Activated T-cell treated with anti-CD3 and anti-CD28 coated beads for 48 hours (primary cell): ENCODE data around the gene HDAC9.

Source experiments
- DNase-seq: peaks from one replicate; pipeline ENCODE4 v3.0.0-alpha.2; 2020; ENCODE audit warnings: low read depth

Gene HDAC9

DNA sequence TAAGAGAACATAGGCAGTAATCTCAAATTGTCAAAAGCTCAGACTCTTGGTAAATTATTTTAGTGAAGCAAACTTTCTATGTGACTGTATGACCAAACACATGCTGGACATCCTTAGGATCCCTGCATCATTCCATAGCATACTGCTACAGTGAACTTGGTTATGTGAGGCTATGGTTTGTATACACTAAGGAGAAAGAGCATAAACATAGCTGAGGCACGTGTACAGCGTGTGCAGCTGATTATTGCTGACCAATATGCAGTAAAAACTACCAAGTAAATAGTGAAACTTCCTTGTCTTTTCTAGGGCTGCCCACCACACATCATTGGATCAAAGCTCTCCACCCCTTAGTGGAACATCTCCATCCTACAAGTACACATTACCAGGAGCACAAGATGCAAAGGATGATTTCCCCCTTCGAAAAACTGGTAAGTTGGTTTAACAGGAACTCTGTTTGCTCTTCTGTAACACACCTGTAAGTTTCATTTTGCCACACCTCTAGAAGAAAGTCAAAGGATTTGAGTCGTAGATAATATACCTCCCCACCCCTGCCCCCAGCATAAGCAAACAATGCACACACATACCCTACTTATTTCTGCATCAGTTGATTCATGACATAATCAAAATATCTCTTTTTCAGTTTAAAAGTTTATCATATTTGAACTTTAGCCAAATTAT, 98.2 kb downstream of the HDAC9 start:
- DNase-seq = no peak

DNA sequence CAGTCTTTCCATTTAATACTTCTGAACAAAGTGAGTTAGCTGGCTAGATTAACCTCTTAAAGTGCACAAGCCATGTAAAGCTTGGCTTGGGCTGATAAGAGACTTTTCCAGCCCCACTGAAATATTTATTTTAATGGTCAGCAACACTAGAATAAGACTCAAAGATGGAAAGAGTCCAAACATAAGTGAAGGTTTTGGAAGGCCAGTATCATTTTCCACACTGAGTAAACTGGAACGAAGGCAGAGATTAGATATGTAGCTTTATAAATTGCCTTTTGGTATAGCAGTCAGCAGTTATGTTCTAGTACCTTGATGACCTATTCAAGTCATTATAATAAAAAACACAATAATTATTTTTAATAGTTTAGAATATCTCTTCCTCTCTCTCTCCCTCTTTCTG, 102.2 kb downstream of the HDAC9 start:
- DNase-seq = no peak

- no peak for DNase-seq
Measured at GRCh38 chr7:18607025-18607424, 111.5 kb downstream of the HDAC9 start.

DNA sequence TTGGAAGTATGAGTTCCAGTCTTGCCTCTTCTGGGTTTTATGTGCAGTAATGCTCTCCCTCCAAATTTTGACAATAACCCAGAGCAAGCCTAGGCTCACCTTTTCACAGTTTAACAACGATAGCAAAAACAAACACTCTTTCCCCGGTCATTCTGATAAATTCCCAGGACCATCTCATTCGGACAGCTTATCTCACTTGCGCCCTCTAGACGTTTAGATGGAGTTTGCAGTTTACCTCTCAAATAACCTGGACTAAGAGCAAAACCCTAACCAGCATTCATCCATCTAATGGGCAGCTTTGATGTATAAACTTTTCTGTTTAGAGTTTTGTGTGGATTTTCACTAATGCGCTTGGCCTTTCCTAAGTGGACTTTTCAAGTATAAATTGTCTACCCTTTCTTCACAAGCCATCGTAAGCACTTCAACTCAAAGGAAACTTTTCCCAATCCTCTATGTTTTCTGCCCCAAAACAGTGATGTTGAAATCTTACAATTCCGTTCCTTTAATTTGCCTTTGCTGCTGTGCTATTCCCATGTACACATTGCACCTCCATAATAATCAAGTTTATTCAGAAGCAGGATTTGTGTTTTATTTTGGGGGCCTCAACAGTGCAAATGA, 114.9 kb downstream of the HDAC9 start:
- no peak for DNase-seq

DNA sequence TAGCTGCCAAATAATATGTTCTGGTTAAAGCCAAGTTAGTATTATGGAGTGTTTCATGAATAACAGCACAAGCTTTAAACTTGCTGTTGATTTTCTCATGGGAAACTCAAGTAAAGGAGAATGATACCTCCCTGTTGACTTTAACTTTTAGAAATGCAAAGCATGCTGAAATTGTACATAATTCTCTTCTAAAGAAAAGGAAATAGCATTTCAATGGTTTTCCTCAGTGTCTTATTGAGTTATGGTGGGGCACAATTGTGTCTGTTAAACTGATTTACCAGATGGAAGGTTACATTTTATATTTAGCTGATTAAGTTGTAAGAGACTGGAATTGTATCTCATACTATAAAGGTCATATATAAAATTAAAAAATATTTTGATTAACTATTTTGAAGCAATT, 119.3 kb downstream of the HDAC9 start:
- DNase-seq = no peak

GRCh38 chr7:18619311-18619710, 123.8 kb downstream of the HDAC9 start:
- no peak for DNase-seq

GRCh38 chr7:18623389-18623788, 127.8 kb downstream of the HDAC9 start:
- no peak for DNase-seq

DNA sequence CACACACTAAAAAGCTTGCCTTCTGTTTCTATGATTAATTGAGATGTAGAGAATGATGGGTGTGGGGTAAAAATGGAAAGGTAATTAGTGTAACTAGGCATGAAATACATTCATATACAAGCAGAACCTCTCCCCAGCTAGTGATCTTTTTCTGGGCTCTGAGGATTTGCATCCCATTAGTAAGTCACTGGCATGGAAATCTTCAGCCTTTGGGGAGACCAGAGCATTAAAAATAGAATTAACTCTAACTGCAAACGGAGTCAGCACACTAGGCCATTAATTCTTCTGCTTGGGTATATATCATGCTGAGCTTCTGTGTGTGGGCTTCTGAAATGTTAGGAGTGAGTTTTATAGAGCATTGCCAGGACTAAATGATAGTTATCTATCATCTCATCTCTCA, 128.9 kb downstream of the HDAC9 start:
- no peak for DNase-seq

GRCh38 chr7:18626086-18626485, 130.5 kb downstream of the HDAC9 start:
- DNase-seq = no peak

DNA sequence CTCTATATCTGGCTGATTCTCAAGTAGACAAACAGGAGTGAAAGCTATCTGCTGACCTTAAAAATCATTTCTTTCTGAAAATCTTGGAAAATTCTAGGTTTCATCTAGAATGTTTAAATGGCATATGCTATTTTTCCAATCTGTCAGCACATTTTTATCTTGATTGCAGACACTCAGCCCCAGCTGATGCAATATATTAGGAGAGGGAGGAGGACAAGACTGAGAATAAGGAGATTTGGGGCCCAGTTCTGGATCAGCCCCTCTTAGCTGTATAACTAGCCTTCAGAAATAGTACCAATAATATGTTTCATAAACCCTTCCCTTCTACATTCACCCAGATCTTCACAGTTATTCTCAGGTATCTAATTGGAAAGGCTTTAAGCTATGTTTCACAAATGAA, 131.2 kb downstream of the HDAC9 start:
- no peak for DNase-seq

GRCh38 chr7:18637516-18637915, 142.0 kb downstream of the HDAC9 start:
- no peak for DNase-seq

DNA sequence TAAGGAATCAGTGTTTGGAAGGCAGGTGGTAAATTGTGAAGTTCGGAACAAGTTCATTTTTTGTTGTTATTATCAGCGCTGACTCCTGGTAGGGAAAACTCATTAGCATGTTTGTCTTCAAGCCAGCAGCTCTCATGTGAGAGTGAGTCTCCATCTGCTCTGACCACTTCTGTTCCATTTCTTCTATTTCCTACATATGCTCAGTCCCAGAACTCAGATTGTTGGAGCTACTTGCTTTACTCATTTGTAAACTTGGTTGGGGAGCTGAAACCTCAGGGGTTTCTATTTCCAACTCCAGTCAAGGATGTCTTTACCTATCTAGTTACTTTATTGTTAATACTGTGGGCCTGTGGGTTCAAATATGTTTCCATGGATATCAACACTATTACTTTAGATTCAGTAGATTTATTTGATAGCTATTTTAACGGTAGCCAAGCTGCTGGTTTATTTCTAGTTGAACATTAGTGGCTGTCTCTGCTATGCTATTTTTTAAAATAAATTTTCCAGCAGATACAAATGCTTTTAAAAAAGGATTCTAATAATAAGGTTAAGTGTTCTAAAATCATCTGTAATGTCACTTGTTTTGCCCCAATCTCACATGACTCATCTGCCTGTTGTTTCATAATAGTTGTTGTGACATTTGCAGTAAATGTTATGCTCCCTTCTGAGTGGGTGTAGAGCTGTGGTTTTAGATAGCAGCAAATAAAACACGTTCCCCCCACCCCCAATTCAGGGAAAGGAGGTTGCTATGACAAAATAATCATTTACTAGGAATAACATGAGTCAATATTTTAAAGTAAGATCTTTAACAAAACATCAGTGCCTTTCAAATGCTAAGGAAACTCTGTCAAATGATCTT, 143.3 kb downstream of the HDAC9 start:
- no peak for DNase-seq

GRCh38 chr7:18639711-18640110, 144.2 kb downstream of the HDAC9 start:
- no peak for DNase-seq

DNA sequence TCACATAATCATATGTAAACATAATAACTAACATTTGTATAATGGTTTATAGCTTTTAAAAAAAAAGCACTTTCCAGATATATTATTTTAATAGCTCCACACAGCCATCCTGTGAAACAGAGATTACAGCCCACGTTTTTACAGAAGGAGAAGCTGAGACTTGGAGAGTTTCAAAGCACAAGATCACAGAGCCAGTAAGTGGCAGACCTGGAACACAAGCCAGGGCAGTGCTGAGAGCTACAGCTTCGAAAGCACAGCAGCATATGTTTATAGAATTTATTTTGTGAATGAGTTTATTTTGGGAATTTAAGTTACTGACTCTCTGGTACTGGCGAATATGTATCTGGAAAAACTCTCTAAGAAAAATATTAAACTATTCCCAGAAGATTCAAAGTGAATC, 149.4 kb downstream of the HDAC9 start:
- DNase-seq = no peak

DNA sequence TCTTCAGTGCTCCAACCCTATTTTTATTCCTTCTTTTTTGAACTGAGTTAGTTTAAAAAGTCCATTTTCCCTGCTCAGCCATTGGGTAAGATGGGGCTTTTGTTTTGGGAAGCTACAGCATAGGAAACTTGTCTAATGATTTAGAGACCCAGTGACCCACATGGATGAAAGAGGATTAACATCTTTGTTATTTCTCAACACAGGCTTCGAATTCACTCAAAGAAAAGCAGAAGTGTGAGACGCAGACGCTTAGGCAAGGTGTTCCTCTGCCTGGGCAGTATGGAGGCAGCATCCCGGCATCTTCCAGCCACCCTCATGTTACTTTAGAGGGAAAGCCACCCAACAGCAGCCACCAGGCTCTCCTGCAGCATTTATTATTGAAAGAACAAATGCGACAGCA, 152.0 kb downstream of the HDAC9 start:
- no peak for DNase-seq

DNA sequence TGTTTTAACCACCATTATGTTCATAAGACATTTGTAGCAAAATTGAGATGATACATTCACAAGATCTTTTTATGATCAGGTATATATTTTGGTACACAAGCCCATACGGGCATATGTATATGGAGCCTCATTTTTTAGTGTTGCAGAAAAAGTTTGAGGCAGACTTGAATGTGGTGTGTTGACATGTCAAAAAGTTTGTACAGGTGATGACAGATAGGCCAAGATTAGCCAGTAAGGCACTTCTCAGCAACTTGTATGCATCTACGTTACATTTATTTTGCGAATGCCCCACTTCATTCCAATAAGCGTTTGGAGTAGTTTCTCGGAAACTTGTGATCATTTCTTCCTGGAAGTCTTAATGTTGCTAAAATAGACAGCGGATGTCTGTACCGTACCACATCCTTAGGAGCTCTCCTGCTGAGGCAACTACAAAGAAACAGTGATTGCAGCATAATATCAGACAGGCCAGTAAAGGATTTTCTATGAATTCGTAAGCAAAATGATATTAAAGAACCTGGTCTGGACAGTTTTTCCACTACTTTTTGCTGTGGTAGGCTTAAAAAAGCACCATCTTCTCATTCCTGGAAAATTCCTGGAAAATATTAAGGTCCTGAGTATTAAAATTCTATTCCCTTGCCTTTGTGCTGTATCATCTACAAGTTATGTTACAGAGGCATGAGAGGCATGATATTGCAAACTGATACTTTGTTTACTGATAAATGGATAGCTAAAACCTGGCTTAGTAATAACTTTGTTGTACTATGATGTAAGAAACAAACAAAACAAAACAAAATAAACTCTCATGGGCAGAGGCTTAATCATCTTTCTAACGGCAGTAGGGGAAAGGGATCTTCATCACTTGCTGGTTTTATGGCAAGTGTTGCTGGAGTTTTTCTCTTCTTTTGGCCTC, 153.6 kb downstream of the HDAC9 start:
- DNase-seq = no peak

GRCh38 chr7:18653381-18654155, 158.0 kb downstream of the HDAC9 start:
- DNase-seq = no peak

GRCh38 chr7:18654709-18655108, 159.2 kb downstream of the HDAC9 start:
- no peak for DNase-seq

DNA sequence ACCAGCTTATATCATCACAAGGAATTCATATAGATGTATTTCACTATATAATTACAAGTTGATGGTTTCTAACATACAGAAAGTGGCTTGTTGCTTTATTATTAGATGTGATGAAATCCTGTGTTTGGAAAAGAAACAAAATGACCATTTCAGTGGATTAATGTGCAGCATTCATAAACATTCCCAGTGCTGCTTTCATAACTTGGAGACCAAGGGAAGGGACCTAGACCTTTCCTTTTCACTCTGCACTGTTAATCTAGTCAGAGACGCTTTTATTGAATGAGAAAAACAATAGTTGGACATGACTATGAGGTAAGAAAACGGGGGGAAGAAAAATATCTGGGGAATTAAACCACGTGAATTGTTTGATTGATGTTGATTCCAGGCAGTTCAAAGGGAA, 160.0 kb downstream of the HDAC9 start:
- DNase-seq = no peak

- DNase-seq = no peak
Measured at GRCh38 chr7:18655912-18656311, 160.4 kb downstream of the HDAC9 start.

DNA sequence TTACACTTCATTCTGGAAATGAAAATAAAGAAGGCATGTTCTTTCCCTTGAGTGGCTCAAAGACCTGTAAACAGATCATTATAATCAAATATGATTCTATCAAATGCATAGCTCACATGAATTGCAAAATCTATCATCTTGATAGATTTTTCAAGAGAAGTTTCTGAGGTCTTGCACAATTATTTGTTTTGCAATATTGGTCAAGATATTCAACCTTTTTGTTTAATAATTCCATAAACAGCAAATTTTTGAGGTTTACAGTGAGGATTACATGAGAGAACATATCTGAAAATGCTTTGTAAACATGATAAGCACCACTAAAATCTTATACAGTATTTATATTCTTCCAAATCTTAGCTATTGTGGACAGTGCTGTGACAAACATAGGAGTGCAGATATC, 160.8 kb downstream of the HDAC9 start:
- DNase-seq = no peak
